ENCODE data around the gene SCRG1. TPM values are rescaled to one million over a fixed set of nuclear protein-coding genes. Genes with fewer than 3 reads are reported as not detected.
A peak's percentile ranks its signal among the peaks of the same experiment; 100 is the strongest.

Gene SCRG1
- total and polyA plus RNA-seq, 9 donors: 1.4 to 9.9 (median 3.3) TPM

DNA sequence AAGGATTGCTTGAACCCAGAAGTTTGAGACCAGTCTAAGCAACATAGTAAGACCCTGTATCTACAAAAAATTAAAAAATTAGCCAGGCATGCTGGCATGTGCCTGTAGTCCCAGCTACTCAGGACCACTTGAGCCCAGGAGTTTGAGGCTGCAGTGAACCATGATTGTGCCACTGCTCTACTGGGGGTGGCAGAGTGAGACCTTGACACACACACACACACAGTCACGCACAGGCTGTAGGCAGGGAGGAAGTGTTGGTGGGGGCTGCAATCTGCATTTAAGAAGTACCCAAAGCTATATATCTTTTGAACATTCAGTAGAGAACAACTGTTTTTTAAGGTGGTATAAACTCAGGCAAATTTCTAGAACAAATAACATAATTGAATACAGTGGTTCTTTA lies 7.2 kb downstream of the SCRG1 start:
- no CpG with 5 or more reads among the region's 1 CpG for WGBS (ENCODE audit: insufficient coverage)
- H3K4me3 ChIP-seq (ENCODE audit: low read length): no peak overlapping the region

DNA sequence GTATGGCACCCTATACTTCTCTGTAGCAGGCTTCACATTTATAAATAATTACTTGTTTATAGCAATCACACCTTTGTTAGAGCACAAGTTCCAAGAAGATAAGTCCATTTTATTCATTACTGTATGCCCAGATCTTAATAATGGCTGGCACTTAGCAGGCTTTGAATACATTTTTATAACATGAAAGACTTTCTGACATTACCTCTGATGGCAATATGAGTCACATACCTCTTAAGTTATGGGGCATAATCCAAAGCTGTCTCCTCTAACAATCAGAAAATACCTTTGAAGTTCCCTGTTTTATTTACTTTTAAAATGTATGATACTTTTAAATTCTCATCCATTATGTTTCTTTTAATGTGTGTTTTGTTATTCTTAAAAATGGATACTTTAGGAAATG lies 12.2 kb downstream of the SCRG1 start:
- no peaks in the 10 kb centered on the region for H3K27me3 ChIP-seq (ENCODE audit: control insufficient read depth, insufficient read depth, low read length)
- H3K36me3 ChIP-seq (ENCODE audit: control insufficient read depth, insufficient read depth, low read length): no peaks in the 10 kb centered on the region
- H3K4me3 ChIP-seq (ENCODE audit: low read length): no peak overlapping the region
- H3K9me3 ChIP-seq (replicated peaks; ENCODE audit: control insufficient read depth, low read depth, low read length): no peaks in the 10 kb centered on the region
- DNase-seq: no peak
- no peaks in the 10 kb centered on the region for H3K4me1 ChIP-seq (ENCODE audit: control insufficient read depth, insufficient read depth, low read length)
- H3K27ac ChIP-seq (ENCODE audit: low read length): no peak overlapping the region

More for the DNA sequence above, 7.2 kb downstream of the SCRG1 start:
- no peaks in the 10 kb centered on the region for H3K9me3 ChIP-seq (replicated peaks; ENCODE audit: control insufficient read depth, low read depth, low read length)
- no peak for DNase-seq
- no peaks in the 10 kb centered on the region for H3K27me3 ChIP-seq (ENCODE audit: control insufficient read depth, insufficient read depth, low read length)
- no peak overlapping the region for H3K27ac ChIP-seq (ENCODE audit: low read length)
- no peaks in the 10 kb centered on the region for H3K4me1 ChIP-seq (ENCODE audit: control insufficient read depth, insufficient read depth, low read length)
- no peaks in the 10 kb centered on the region for H3K36me3 ChIP-seq (ENCODE audit: control insufficient read depth, insufficient read depth, low read length)

DNA sequence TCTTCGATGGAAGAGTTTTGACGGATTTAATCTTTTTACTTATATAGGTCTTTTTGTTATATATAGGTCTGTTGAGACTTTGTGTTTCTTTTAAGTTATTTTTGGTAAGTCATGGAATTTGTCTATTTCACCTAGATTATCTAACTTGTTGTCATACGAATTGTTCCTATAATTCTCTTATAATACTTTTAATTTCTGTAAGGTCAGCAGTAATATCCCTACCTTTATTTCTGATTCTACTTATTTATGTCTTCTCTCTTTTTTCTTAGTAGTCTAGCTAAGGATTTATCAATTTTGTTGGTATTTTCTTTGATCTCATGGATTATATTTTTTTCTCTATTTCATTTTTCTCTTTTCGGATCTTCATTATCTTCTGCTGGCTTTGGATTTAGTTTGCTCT lies 16.6 kb downstream of the SCRG1 start:
- H3K9me3 ChIP-seq (replicated peaks; ENCODE audit: control insufficient read depth, low read depth, low read length): no peaks in the 10 kb centered on the region
- no peaks in the 10 kb centered on the region for H3K4me1 ChIP-seq (ENCODE audit: control insufficient read depth, insufficient read depth, low read length)
- H3K27ac ChIP-seq (ENCODE audit: low read length): no peak overlapping the region
- H3K36me3 ChIP-seq (ENCODE audit: control insufficient read depth, insufficient read depth, low read length): no peaks in the 10 kb centered on the region
- H3K4me3 ChIP-seq (ENCODE audit: low read length): no peak overlapping the region
- DNase-seq: no peak
- H3K27me3 ChIP-seq (ENCODE audit: control insufficient read depth, insufficient read depth, low read length): no peaks in the 10 kb centered on the region
- WGBS (ENCODE audit: insufficient coverage): no CpG with 5 or more reads among the region's 4 CpGs

DNA sequence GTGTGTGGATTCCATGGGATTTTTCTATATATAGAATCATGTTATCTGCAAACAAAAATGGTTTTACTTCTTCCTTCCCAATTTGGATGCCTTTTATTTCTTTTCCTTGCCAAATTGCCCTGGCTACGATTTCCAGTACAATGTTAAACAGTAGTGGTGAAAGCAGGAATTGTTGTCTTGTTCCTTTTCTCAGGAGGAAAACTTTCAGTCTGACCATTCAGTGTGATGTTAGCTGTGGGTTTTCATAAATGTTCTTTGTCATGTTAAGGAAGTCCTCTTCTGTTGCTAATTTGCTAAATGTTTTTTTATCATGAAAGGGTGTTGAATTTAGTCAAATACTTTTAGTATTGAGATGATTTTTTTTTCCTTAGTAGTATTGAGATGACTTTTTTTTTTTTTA lies 17.3 kb downstream of the SCRG1 start:
- Histone ChIP-seq H3K36me3 (ENCODE audit: control insufficient read depth, insufficient read depth, low read length) (no peaks in the 10 kb centered on the region), H3K4me1 (ENCODE audit: control insufficient read depth, insufficient read depth, low read length) (no peaks in the 10 kb centered on the region), H3K27ac (ENCODE audit: low read length) (no peak overlapping the region), H3K27me3 (ENCODE audit: control insufficient read depth, insufficient read depth, low read length) (no peaks in the 10 kb centered on the region), H3K9me3 (replicated peaks; ENCODE audit: control insufficient read depth, low read depth, low read length) (no peaks in the 10 kb centered on the region), H3K4me3 (ENCODE audit: low read length) (no peak overlapping the region)
- WGBS (ENCODE audit: insufficient coverage): 80% methylated on average over 1 of the region's 1 CpG
- DNase-seq: no peak

DNA sequence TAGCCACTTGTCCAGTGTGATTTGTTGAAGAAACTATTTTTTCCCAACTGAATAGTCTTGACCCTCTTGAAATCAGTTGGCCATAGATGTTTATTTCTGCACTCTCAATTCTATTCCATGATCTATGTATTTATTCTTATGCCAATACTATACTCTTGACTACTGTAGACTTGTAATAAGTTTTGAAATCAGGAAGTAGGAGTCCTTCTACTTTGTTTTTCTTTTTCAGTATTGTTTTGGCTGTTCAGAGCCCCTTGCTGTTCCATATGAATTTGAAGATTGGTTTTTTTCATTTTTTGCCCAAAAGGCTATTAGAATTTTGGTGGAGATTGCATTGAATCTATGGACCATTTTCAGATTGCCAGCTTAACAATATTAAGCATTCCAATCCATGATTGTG lies 17.9 kb downstream of the SCRG1 start:
- H3K27me3 ChIP-seq (ENCODE audit: control insufficient read depth, insufficient read depth, low read length): no peaks in the 10 kb centered on the region
- no peaks in the 10 kb centered on the region for H3K4me1 ChIP-seq (ENCODE audit: control insufficient read depth, insufficient read depth, low read length)
- no peak overlapping the region for H3K4me3 ChIP-seq (ENCODE audit: low read length)
- no peaks in the 10 kb centered on the region for H3K36me3 ChIP-seq (ENCODE audit: control insufficient read depth, insufficient read depth, low read length)
- DNase-seq: no peak
- no peaks in the 10 kb centered on the region for H3K9me3 ChIP-seq (replicated peaks; ENCODE audit: control insufficient read depth, low read depth, low read length)
- no peak overlapping the region for H3K27ac ChIP-seq (ENCODE audit: low read length)

DNA sequence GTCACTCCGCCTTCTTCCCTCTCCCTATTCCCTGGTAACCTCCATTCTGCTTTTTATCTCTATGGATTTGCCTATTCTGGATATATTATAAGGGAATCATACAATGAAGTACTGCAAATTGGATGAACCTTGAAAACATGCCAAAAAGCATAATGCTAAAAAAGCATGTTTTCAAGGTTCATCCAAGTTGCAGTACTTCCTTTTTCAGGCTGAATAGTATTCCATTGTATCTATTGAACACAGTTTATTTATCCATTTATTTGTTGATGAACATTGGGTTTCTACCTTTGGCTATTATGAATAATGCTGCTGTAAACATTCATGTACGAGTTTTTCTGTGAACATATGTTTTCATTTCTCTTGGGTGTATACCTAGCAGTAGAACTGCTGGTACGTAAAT lies 19.0 kb downstream of the SCRG1 start:
- H3K9me3 ChIP-seq (replicated peaks; ENCODE audit: control insufficient read depth, low read depth, low read length): no peaks in the 10 kb centered on the region
- H3K4me3 ChIP-seq (ENCODE audit: low read length): no peak overlapping the region
- WGBS (ENCODE audit: insufficient coverage): no CpG with 5 or more reads among the region's 3 CpGs

DNA sequence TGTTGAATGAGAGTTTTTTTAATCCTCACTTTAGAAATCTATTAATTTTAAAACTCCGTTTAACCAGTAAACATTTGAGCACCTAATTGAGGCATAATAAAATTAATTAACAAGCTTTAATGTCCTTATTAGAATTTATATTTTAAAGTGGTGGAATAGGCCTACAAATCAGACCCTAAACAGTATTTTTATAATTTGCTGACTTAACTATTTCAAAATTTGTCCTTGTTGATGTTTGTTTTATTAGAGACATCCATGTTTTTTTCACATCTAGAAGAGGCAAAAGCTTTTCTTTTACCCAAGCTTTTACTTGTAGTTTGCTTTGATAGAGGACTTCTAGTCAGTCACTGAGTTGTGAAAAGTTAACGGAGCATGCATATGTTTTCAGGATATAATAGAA lies 24.3 kb downstream of the SCRG1 start:
- Histone ChIP-seq H3K36me3 (ENCODE audit: control insufficient read depth, insufficient read depth, low read length) (peaks cover 7% of the 10 kb centered on the region), H3K27me3 (ENCODE audit: control insufficient read depth, insufficient read depth, low read length) (no peaks in the 10 kb centered on the region), H3K9me3 (replicated peaks; ENCODE audit: control insufficient read depth, low read depth, low read length) (no peaks in the 10 kb centered on the region), H3K4me3 (ENCODE audit: low read length) (no peak overlapping the region), H3K4me1 (ENCODE audit: control insufficient read depth, insufficient read depth, low read length) (no peaks in the 10 kb centered on the region), H3K27ac (ENCODE audit: low read length) (no peak overlapping the region)
- no peak for DNase-seq
- no CpG with 5 or more reads among the region's 2 CpGs for WGBS (ENCODE audit: insufficient coverage)

More for the DNA sequence above, 19.0 kb downstream of the SCRG1 start:
- peaks cover 3% of the 10 kb centered on the region for H3K36me3 ChIP-seq (ENCODE audit: control insufficient read depth, insufficient read depth, low read length)
- H3K4me1 ChIP-seq (ENCODE audit: control insufficient read depth, insufficient read depth, low read length): no peaks in the 10 kb centered on the region
- no peak overlapping the region for H3K27ac ChIP-seq (ENCODE audit: low read length)
- no peak for DNase-seq
- no peaks in the 10 kb centered on the region for H3K27me3 ChIP-seq (ENCODE audit: control insufficient read depth, insufficient read depth, low read length)

DNA sequence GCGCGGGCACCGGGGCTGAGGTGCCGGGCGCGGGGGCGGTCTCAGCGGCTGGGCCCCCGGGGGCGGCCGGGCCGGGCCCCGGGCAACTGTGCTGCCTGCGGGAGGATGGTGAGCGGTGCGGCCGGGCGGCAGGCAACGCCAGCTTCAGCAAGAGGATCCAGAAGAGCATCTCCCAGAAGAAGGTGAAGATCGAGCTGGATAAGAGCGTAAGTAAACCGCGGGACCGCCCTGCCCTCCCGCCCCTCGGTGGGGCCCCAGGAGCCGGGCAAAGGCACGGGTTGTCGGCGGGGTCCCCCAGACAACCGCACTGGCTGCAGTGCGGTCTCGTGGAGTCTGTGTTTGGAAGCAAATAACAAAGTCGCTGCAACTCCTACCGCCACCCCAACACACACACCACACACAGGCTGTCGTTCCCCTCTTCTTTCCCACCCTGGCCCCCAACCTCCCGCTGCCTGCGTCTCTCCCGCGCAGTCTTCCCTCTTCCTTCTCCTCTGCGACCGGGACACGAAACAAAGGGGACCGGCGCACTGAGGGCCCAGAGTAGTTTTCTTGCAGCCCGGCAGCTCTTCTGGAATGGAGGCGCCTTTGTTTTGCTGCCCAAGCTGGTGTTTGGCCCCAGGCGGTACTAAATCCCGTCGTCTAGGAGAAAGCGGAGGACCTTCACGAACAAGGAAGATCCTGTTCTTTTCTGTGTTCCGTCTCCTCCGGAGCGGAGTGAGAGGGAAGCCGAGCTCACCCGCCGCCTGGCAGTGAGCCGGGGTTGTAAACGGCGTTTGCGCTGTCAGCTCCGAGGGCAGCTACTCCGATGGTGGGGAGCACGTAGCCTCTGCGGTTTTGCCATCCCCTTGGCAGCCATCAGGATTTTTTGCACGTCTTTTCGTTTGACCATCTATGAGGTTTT lies 27.4 kb downstream of the SCRG1 start:
- under 1% methylated on average over 55 of the region's 68 CpGs for WGBS (ENCODE audit: insufficient coverage)
- Histone ChIP-seq H3K9me3 (replicated peaks; ENCODE audit: control insufficient read depth, low read depth, low read length) (no peaks in the 10 kb centered on the region), H3K4me3 (ENCODE audit: low read length) (peak overlapping the region; percentile 88), H3K4me1 (ENCODE audit: control insufficient read depth, insufficient read depth, low read length) (no peaks in the 10 kb centered on the region), H3K36me3 (ENCODE audit: control insufficient read depth, insufficient read depth, low read length) (peaks cover 7% of the 10 kb centered on the region), H3K27me3 (ENCODE audit: control insufficient read depth, insufficient read depth, low read length) (no peaks in the 10 kb centered on the region), H3K27ac (ENCODE audit: low read length) (peak overlapping the region; percentile 95)
- DNase-seq: peak; percentile 89

DNA sequence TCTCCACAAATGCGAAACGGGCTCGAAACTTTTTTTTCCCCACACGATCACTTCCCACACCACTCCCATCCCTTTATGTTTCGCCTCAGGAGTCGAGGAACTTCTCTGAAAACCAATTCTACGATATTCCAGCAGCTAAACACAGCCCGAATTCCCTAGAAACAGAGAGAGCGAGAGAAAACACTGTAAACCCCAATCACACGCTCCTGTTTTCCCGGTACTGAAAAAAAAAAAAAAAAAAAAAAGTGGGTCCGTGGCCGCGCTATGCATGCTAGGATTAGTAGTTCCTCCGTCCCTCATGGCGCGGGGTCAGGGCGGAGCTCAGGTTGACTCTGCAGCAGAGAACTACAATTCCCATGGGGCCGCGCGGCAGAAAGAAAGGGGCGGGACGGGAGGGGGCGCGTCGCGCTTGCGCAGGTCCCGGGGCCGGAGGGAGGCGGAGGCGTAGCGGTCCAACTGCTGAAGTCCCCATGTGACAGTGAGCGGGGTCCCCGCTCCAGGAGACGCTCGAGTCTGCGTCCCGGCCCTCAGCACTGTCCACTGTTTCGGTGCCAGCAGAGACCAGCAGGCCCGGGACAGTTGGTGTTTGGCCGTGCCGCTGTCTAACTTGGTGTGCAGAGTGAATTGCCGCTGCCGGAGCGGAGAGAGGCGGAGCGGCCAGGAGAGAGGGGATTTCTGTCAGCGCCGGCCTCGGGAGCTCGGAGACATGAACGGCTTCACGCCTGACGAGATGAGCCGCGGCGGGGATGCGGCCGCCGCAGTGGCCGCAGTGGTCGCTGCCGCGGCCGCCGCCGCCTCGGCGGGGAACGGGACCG lies 28.2 kb downstream of the SCRG1 start, which contains the start of gene SAP30:
Gene SAP30, plus strand, starts transcription at position 478 of the 815 bp plus-strand sequence. Its CDS starts 229 bp downstream, at position 707.
- Histone ChIP-seq H3K9me3 (replicated peaks; ENCODE audit: control insufficient read depth, low read depth, low read length) (no peaks in the 10 kb centered on the region), H3K27me3 (ENCODE audit: control insufficient read depth, insufficient read depth, low read length) (no peaks in the 10 kb centered on the region), H3K4me1 (ENCODE audit: control insufficient read depth, insufficient read depth, low read length) (no peaks in the 10 kb centered on the region), H3K27ac (ENCODE audit: low read length) (peak within 1 kb of the TSS; percentile 100), H3K36me3 (ENCODE audit: control insufficient read depth, insufficient read depth, low read length) (peaks cover 5% of the 10 kb centered on the region), H3K4me3 (ENCODE audit: low read length) (peak within 1 kb of the TSS; percentile 88)
- under 1% methylated on average over 64 of the region's 72 CpGs for WGBS (ENCODE audit: insufficient coverage)
- DNase-seq: peak; percentile 100

DNA sequence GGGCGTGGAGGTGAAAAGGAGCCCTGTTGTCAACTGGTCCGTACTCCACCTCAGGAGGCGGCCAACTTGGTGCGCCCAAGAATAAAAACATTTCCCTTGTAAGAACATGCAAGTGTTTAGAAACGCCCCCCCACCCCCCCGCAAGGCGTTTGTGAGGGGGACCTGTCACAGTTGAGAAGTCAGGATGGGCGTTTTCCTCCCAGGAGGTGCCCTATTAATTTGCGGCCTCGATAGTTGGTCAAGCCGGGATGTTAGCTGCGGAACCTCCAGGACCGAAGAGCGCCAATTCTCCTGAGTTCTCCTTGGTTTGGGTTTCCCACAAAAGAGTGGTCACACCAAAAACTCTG lies 28.8 kb downstream of the SCRG1 start:
- peak overlapping the region; percentile 83 for H3K4me3 ChIP-seq (ENCODE audit: low read length)
- 0% methylated on average over 6 of the region's 14 CpGs for WGBS (ENCODE audit: insufficient coverage)
- H3K27me3 ChIP-seq (ENCODE audit: control insufficient read depth, insufficient read depth, low read length): no peaks in the 10 kb centered on the region
- peaks cover 3% of the 10 kb centered on the region for H3K36me3 ChIP-seq (ENCODE audit: control insufficient read depth, insufficient read depth, low read length)
- H3K4me1 ChIP-seq (ENCODE audit: control insufficient read depth, insufficient read depth, low read length): no peaks in the 10 kb centered on the region
- peak overlapping the region; percentile 100 for H3K27ac ChIP-seq (ENCODE audit: low read length)
- DNase-seq: no peak
- no peaks in the 10 kb centered on the region for H3K9me3 ChIP-seq (replicated peaks; ENCODE audit: control insufficient read depth, low read depth, low read length)
